ENCODE measurements around the gene GPHA2. TPM values are rescaled to one million over a fixed set of nuclear protein-coding genes. Genes with fewer than 3 reads are reported as not detected.
A peak's percentile ranks its signal among the peaks of the same experiment; 100 is the strongest.

Gene GPHA2
- total and polyA plus RNA-seq, 2 of the 13 experiments (the other 11 are each of a cell fraction or from before 2014, with no cell fraction given) = 13.0 to 19.1 TPM

GRCh38 chr11:64916040-64916774, 19.5 kb downstream of the GPHA2 start (continued):
- no peak for TF ChIP-seq ATF5 (CRISPR knock-in tag; IDR thresholded peaks at IDR 0.05; ENCODE audit: low read depth)
- TF ChIP-seq ZKSCAN8 (CRISPR knock-in tag; IDR thresholded peaks at IDR 0.05; ENCODE audit: borderline replicate concordance) = no peak
- TF ChIP-seq MAZ (IDR thresholded peaks at IDR 0.05; ENCODE audit: borderline replicate concordance, low read depth, low read length) = no peak
- no peak for TF ChIP-seq MAZ (CRISPR knock-in tag; IDR thresholded peaks at IDR 0.05; ENCODE audit: low read depth)
- no peak for TF ChIP-seq CREBL2 (CRISPR knock-in tag; IDR thresholded peaks at IDR 0.05; ENCODE audit: borderline replicate concordance)
- no peak for TF ChIP-seq ZNF10 (CRISPR knock-in tag; IDR thresholded peaks at IDR 0.05; ENCODE audit: borderline replicate concordance, low read depth)
- TF ChIP-seq AKNA (CRISPR knock-in tag; IDR thresholded peaks at IDR 0.05; ENCODE audit: borderline replicate concordance) = no peak
- TF ChIP-seq ZFP36L2 (CRISPR knock-in tag; IDR thresholded peaks at IDR 0.05) = no peak
- no peak for TF ChIP-seq LBX2 (CRISPR knock-in tag; IDR thresholded peaks at IDR 0.05; ENCODE audit: borderline replicate concordance)
- no peak; the same call in 1 of the 2 replicates for TF ChIP-seq ZBTB7A (CRISPR knock-in tag; IDR thresholded peaks at IDR 0.05)
- TF ChIP-seq TEAD3 (CRISPR knock-in tag; optimal IDR thresholded peaks at IDR 0.05; ENCODE audit: borderline replicate concordance) = peak; percentile 19
- TF ChIP-seq AKAP8 (CRISPR knock-in tag; IDR thresholded peaks at IDR 0.05) = no peak
- TF ChIP-seq AFF4 (CRISPR knock-in tag; IDR thresholded peaks at IDR 0.05) = no peak
- TF ChIP-seq ZNF281 (CRISPR knock-in tag; IDR thresholded peaks at IDR 0.05; ENCODE audit: borderline replicate concordance) = no peak
- no peak for TF ChIP-seq ZNF34 (CRISPR knock-in tag; IDR thresholded peaks at IDR 0.05; ENCODE audit: borderline replicate concordance)

Data from HepG2 (cell line).